Stimulated activated naive CD4-positive, alpha-beta T cell treated with Interleukin-2 at 50 U/mL for 16 hours (primary cell): ENCODE measurements around the gene AFTPH.
"Not testable (repeated sequence)": the region's sequence is repeated elsewhere in the genome, so short reads cannot be mapped to it uniquely, and the experiment has no call there.

Source experiments
- DNase-seq: peaks from one replicate; lab custom pipeline; 2025; lab: John Stamatoyannopoulos, UW

The AFTPH gene

DNA sequence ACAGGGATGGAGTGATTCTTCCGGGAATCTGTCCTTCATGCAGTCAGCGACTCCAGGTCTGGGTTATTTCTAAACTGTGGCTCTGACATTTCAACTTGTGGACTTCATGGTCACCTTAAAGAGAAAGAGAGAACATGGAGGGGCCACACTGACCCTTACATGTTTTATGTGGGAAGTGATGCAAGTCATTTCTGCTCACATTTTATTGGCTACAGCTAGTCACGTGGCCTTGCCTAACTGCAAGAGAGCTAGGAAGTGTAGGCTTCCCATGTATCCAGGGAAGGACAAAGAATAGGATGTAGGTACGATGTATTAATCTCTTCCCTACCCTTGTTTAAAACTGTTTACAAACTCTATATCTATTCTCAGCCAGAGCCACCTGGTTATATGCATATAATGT is 30.3 kb upstream of the AFTPH start:
- DNase-seq = no peak

DNA sequence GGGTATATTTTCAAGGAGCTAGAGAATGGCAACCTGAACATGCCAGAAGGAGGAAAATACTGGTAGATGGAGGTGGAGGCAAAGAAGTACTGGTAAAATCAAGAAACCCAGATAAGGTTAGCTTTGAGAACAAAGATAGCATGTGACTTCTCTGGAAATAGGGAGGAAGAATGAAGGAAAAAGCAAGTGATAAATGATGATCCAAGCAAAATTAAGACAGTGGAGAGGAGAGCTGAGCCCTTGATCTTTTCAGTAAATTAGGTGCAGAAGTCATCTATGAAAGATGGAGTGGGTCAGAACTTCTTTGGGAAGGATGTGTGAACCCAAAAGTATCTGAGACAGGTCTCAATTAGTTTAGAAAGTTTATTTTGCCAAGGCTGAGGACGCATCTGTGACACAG is 25.7 kb upstream of the AFTPH start:
- no peak for DNase-seq

DNA sequence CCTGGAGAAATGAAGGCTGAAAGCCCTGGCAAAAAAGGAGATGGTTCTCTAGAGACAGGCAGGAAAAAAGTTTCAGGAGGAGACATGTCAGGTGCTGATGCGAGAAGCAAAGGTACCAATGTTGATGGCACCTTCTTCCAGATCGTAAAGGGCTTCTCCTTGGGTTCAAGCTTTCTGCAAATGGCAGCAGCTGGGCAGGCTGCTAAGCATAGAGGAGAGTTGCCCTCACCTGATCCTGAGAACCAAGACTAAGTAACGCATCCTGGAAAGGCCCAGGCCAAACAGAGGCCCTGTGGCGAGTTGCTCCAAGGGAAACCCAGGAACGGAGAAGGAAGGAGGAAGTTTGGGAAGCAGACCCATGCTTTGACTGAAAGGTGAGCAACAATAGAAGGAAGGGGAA is 23.6 kb upstream of the AFTPH start:
- DNase-seq = no peak

DNA sequence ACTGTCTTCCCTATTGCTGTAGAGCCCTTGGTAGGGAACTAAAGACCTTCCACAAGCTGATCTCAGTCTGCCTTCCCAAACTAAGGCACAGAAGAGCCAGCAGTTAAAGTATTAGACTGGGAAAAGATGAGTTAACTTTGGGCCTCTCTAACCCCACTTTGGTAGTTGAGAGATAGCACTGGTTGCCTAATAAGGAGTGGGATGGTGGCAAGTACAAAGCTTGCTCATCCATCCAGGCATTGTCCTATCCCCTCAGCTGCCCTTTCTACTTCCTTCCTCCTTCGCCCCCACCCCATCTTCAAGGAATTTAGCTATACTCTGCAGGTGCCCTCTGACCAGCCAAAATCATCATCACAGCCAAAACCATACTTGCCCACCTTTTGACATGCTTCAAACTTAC is 22.2 kb upstream of the AFTPH start:
- DNase-seq = no peak

DNA sequence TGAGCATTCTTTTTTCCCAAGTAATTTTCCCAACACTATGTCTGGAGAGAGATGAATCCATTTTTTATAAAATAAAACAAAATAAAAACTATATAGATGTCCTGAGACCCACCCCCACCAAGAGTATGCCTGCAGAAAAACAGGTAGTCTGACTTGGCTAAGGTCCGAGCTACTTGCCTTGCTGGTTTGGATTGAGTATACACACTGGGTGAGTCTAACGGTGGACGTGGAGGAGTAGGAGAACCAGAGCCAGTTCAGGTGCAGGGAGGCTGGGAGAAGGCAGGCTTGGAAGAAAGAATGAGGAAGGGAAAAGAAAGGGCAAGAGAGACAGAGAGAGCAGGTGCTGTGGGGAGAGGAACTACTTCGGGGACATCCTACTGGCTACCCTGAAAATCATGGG is 21.3 kb upstream of the AFTPH start:
- no peak for DNase-seq

DNA sequence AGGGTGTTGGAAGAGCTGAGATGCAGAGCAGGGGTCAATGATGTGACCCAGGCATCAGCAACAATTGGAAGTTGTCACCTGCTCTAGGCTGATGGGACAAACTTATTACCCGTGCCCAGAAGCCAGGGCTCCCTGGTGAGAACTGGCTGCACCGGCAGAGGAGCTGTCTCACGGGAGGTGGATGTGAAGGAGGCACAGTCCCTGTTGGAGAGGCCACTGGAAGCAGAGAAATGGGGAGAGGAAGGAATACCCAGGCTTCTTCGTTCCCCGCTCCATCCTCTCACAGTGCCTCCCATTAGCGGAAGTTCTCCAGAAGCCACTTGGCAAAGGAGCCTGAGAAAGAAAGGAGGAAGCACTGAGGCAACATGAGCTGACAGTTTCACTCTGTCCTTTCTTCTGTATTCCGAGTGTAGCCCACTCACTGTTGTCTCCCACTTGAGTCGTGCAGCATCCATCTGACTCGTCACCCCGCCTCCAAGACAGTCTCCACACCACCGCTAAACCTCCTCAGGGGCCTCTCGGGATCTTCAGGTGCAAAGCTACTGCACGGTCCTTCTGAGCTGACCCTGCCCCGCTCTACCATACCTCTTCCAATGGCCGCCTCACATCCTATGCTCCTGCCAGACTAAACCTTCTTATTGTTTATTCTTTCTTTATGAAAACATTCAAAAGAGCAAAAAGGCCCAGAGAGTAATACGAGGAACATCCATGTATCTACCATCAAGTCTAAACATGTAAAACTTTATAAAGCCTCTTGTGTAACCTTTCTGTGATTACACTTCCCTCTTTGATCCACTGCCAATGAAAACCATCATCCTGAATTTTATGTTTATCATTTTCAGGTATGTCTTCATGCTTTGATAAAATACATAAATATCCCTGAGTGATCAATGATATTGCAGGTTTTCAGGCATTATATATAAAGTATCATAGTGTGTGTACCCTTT is 19.1 kb upstream of the AFTPH start:
- DNase-seq = no peak

DNA sequence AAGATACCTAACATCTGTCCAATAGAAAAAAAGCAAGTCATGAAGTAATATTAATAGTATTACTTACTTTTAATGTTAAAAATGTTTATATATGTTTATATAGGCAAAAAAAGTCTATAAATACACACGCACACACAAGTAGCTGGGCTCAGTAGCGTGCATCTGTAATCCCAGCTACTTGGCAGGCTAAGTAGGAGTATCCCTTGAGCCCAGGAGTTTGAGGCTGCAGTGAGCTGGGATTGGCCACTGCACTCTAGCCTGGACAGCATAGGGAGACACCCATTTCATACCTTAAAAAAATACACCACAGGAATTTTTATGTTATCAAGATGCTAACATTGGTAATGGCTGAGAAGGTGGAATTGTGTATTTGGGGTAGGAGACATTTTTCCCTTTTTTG is 17.4 kb upstream of the AFTPH start:
- DNase-seq = no peak

DNA sequence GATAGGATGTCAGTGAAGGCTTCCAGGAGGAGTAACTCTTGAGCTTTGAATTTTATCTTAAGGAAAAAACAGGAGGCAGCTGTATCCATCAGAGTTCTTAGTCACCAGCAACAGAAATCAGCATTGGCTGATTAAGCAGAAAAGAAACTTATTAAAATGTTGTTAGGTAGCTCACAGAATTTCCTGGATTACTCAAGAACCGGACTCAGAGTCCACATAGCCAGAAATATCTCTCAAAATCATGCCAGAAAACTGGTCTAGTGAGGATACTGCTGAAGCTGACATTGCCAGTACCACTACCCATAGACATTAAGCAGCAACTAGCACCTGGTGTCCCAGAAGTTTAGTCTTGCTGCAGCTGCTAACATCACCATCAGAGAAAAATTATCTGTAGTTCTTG is 10.1 kb upstream of the AFTPH start:
- no peak for DNase-seq

DNA sequence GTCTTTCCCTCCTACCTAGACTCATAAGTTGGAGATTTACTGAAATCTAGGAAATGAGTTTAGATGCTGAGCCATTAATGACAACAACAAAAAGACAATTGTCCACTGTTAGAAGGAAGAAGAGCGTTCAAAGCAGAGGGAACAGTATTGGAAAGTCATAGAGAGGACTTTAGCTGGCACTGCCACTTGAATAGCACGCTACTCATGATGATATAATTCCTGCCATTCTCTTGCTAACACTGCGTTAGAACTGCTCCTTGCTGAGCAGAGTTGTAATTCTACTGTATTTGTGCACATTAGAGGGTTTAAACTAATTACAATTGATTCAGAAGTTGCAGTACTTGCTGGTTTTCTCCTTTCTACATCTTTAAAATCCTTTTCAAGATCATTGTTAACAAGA is 9.0 kb upstream of the AFTPH start:
- DNase-seq = no peak

DNA sequence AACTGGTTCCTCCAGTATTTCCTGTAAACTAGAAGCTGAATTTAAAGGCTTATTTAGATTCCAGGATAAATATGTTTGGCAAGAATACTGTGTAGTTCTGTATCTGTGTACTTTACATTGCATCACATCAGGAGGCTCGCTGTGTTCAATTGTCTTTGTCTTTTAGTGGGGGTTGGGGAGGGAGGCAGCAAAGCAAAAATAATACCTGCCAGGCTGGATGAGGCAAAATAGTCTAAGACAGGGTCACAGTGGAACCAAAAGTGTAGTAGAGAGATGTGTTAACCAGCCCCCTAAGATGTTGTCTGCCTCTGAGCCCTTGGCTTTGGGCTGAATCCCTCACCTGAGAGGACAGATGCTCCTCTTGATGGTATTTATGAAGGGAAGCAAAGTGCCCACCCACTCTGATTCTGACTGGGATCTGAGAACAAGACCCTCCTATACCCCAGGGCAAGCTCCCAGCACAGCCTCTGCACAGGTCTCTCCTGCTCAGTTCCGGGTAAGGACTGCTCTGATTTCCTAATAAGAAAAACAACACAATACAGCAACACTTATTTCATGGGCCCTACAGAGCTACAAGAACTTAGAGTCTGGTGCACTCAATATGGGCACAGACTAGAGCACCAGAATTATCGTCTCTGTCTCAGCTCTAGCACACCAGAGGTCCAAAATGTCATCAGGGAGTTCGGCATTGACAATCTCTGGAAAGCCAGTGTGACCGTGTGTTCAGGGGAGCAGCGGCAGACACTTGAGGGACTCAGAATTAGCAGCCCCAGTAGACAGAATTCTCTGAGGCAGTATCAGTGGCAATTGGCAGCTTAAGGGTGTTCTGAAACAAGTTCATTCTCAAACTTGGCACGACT is 7.2 kb upstream of the AFTPH start:
- DNase-seq = no peak

DNA sequence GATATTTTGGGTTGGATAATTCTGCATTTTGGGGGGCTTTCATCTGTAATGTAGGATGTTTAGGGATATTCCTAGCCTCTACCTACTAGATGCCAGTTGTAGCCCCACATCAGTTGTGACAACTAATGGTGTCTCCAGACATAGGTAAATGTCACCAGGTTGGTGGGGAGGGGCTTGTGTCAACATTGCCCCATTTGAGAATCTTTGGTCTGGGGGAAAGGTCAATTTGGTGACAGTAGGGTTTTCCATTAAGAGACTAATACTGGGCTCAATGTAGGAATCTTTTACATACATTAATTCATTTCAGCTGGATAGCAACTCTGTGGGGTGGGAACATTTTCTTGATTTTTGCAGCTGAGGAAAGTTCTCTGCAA is 6.6 kb upstream of the AFTPH start:
- no peak for DNase-seq

DNA sequence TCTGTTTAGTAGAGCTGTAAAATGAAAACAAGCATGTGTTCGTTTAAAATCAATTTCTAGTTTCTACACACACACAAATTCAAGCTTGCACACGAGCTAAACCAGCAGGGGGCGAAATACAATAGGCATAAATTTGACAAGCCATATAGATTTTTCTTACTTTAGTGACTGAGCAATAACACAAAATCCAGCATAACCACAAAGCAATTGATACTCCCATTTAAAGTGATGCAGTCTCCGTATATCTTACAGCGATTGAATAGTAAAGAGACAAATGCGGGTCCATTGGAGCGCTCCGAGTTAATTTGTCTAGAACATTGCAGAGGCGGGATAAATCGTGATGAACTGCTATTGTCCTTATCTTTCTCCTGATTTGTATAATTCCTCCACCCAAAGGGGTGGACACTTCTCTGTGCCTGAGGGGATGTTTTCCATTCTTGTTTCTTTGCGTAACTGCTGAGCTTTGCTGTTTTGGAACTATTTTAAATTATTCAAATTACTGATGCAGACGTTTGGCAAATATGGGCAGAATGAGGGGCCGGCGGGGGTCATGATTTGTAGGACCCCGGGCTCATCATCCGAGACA is 1.2 kb upstream of the AFTPH start:
- peak; percentile 63 for DNase-seq

DNA sequence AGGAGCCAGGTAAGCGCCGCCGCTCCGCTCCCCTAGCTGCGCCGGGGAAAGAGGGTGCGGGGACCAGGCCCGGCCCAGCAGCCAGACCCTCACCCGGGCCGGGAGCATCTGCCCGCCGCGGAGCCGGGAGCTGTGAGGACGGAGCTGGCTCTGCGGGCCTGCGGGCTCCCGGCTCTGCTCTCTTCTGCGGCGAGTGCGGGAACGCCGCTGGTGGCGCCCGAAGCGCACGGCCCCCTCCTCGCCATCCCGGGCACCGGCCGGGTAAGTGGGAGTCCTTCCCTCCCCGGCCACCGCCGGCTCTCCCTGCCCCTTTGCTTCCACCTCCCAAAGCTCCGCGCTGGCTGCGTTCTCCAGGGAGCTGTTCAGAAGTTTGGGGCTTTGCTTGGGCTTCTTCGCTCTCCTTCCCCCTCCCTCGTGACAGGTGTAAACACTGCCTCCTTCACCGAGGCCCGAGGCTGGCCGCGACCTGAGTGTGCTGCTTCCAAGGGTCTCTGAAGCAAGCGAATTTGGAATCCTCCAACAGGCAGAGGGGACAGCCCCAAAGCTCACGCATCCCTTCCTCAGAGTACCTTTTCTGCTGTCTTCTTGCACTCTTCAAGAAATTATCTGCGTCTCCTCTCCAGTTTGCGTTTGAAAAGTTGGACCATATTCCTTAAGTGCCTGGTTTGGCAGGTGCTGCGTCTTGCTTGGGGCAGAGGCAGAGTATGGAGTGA is 632 bp downstream of the AFTPH start:
- peak; percentile 25 for DNase-seq

DNA sequence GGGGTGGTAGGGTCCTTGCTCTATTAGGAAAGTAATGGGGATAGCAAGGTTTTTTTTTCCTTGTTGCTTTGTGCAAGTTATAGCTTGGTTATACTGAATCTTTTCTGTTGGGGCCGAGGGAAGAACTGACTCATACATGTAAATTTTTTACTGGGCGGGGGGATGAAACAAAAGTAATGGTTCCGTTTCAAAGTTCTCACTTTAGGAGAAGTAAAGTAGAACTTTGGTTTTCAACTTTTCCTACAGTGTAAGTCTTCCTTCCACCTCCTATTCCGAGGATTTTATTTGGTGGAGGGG is 1.1 kb downstream of the AFTPH start:
- DNase-seq = peak; percentile 20

DNA sequence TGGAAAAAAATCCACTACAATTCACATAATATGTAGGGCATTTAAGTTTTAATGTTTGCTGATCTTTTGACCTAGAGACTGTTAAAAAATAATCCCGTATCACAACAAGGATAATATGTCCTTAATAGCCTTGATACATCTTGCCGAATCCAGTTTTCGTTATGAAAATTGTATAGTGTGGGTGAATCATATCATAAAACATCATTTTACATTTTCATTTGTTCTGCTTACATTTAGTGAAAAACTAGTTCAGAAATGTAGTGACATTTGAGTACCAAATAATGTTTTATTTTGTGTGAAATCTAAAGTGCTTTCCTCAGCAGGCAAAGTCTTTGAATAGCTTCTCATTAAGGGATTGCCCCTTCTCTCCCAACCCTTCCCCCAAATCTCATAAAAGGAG is 1.9 kb downstream of the AFTPH start:
- no peak for DNase-seq

DNA sequence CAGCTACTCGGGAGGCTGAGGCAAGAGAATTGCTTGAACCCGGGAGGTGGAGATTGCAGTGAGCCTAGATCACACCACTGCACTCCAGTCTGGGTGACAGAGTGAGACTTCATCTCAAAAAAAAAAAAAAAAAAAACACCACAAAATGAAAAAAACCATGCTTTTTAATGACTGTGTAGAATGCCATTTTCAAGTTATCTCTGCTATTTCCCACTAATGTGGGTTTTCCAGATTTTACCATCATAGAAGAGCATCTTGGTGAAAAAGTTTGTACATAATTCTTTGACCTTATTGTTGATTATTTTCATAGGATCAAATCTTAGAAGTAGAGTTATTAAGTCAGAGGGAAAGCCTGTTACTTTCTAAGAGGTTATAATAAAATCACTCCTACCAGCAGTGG is 6.8 kb downstream of the AFTPH start:
- not testable (repeated sequence) for DNase-seq

DNA sequence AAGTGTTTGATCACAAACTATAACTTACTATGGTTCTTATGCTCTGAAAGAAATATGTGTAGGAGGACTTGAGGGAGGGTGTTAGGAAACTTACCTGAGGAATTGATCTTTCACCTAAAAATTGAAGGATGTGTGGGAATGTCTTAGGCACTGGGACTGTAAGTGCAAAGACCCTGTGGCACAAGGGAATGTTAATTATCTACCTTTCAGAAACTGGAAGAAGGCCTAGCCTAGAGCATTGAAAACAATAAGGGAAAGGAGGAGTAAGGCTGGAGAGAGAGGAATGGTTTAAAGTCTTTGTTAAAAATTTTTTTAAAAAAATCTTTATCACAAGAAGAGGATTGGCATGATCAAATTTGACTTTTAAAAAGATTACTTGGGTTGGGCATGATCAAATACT is 7.9 kb downstream of the AFTPH start:
- DNase-seq = no peak

DNA sequence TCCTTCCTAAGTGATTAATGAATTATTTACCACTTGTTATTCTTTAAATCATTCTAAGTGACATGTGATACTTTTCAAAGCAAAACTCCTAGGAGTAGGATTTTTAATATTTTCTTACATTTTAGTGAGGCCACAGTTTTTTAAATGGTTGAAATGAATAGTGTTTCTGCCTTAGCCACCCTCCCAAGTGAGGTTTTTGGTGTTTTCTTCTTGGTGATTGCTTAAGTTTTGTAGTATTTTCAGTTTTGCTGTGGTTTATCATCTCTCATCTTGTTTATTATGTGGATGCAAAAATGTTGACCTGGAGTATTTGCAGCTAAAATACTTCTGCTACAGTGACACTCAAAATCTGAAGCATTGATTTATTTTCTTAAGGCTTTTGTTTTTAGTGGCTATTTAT is 9.8 kb downstream of the AFTPH start:
- DNase-seq = no peak

DNA sequence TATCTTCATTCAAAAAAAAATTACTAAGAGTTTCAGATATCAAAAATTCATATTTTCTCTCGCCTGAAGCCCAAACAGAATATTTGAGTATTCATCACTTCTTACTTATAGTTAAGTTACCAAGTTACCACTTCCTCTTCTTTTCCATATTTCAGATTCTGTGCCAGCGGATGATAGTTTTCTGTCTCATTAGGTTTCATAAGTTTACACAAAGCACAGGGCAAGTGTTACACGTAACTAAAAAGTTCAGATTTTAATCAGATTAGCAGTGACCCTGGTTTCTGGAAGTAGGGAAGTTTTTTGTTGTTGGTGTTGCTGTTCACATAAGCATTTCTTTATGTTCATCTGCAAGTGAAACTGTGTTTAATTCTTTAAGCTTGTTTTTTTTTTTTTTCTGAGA is 10.2 kb downstream of the AFTPH start:
- DNase-seq = no peak

DNA sequence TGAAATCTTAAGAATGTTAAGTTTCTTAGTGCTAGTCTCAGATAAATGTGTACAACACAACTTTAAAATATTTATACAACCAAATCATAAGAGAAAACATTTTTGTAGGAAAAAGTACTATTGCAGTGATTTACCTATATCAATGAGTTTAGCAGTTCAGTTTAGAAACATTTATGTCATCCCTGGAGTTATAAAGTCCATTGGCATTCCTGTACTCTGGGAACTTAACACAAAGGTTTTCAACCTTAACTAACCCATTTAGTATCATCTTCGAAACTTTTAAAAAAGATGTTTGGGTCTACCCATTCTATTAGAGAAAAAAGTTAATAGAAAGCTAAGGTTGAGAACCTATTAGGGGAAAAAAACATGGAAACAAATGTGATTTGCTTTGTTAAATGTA is 10.9 kb downstream of the AFTPH start:
- no peak for DNase-seq

DNA sequence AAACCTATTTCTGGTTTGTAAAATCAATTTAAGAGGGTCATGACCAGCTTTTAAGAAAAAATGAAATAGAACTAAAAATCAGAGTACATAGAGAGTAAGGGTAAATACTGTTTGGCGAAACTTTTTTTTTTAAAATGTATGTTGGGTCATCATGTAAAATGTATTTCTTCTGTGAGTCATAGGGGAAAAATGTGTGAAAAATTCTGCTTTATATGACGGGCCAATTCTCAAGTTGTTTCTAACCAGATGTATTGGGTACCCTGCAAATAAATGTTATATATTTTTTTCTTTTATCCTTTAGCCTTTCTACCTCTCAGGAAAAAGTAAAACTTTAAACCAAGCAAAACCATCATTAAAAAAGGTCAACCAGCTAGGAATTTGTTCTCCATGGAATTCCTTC is 13.9 kb downstream of the AFTPH start:
- no peak for DNase-seq

DNA sequence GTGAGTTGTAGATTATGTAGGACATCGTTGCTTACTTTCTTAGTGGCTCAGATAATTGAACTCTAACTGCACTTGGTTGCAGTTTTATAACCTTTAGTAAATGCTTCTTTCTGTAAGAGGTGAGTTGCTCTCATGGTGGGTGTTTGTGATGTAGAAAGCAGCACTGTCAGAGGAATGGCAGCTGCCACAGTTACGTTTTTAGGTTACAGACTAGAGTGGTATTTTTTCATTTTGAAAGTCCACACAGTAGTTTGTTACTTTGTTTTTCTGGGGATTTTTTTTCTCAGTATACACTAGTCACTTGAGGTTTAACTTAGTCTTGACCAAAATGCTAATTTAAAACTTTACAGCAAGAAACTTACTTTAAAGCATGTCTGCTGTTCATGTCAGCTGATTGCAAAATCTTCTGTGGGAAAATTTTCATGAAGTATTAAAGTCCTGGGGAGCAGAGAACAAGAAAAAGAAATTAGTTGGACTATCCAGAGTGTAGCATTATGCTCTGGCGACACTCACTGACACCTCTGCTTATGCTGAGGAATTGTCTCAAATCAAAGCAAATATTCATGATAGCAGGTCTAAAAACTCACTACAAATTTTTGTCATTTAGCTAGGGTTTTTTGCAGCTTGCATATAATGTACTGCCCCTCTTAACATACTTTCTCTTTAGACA is 14.8 kb downstream of the AFTPH start:
- DNase-seq = no peak
